Fibroblast of skin of right quadriceps (primary cell): ENCODE measurements around the gene HYAL3.

Experiments used
- DNase-seq: peaks from one replicate; pipeline ENCODE4 v3.0.0-alpha.2; 2013

HYAL3 gene, protein sequence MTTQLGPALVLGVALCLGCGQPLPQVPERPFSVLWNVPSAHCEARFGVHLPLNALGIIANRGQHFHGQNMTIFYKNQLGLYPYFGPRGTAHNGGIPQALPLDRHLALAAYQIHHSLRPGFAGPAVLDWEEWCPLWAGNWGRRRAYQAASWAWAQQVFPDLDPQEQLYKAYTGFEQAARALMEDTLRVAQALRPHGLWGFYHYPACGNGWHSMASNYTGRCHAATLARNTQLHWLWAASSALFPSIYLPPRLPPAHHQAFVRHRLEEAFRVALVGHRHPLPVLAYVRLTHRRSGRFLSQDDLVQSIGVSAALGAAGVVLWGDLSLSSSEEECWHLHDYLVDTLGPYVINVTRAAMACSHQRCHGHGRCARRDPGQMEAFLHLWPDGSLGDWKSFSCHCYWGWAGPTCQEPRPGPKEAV

DNA sequence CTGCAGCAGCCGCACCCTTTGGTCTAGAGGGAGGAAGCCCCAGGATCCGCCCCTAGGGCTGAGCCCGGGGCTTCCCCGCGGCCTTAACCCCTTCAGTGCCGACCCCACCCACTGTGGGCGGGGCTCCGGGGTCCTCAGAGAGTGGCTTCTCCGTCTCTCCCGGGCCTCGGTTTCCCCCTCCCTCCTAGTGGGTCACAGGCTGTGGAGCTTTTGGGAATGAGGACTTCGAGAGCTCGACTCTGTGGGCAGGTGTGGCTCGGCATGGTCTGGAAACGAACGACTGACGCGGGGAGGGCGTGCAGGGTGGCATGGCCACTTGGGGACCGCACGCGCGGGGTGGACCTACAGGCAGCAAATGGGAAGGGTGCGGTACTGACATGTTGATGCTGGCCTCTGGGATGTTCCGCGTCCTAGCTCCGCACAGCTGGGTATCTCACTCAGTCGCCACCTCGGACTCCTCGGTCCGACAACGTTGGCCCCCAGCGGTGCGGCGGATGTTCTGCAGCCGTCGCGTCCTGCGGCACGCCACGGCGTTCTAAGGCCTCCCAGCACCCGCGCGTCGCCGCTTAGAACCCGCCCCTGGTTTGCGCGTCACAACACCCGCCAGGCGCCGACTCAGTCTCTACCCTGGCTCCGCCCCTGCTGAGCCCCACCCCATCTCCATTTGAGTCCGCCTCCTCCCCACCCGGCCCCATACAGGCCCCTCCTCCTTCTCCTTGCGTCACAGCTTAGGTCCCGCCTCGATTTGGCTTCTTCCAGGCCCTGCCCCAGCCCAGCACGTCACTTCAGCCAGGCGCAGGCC, at the start of gene HYAL3, which contains the start of gene NAA80:
HYAL3 (minus strand) TSS at position 570 of the 802 bp plus-strand sequence. CDS start 3,803 bp downstream, outside the sequence.
NAA80 (minus strand) TSS at position 570 of the 802 bp plus-strand sequence. CDS start 1,942 bp downstream, outside the sequence.
- peak; percentile 99 for DNase-seq

DNA sequence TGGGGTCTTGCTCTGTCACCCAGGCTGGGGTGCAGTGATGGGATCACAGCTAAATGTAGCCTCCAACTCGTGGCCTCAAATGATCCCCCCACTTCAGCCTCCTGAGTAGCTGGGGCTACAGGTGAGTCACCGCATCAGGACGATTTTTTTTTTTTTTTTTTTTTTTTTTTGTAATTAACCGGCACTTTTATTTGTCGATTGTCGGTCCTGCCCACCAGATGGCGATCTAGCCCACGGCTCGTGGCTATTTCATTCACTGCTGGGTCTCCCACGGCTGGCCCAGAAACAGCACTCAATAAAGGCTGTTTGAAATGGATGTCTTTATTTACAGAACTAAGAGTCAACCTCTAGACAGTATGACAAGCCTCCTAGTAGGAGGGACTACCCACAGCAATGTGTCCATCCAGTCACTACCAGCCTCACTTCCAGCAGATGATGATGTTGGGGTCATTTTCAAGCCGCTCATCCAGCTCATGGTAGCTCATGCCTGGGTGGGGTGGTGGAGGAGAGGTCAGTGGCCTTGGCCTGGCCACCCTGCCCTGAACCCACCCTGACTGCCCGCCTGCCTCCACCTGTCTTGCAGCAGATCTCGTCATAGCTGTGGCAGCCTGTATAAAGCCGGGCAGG, 48.1 kb upstream of the HYAL3 start:
- peak; percentile 75 for DNase-seq

DNA sequence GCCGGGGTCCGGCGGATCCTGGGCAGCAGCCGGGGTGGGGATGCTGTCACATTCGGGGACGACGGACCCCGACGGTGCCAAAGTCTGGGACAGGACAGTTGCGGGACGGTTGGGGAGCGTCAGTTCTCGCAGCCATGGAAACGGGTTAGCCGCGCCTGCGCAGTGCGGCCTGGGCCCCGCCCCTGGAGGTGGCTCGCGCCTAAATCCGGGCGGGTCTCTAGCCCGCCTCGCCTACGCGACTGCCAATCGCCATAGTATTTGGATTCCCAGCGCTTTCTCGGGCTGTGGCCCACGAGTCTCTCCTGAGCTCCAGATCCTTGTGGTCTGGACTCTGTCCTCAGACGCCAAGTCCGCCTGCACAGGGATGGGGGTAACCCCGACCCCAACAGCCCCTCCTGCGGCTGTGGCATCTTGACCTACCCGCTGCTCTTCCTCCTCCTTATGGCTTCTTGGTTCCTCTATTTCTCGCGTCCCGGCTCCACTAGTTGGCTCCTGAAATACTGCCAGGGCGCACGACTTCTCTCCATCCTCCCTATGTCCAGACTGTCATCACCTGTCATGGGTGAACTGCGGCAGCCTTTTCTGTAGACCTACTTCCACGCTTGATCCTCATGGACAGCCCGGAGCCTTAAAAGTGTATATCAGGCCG, 46.5 kb upstream of the HYAL3 start, which contains the start of gene ZMYND10:
ZMYND10 (minus strand) TSS at position 147 of the 649 bp plus-strand sequence. CDS start 153 bp downstream, outside the sequence.
- DNase-seq, result peak; percentile 39

DNA sequence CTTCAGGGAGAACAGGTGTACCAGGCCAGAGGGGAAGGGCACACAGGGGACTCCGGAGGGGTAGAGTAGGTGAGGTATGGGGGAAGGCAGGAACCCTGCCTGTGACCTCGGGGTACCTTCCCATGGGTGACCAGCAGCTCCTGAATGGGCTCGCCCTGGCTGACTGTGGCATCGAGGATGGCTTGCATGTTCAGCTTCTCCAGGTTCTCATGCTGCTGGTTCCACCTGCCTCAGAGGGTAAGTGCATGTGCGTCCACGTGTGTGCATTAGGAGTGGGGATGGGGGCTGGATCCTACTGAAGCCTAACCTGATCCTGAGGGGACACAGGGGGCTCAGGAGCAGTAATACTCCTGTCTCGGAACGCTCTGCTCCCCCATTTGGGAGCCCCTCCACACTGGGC, 45.8 kb upstream of the HYAL3 start:
- no peak for DNase-seq

DNA sequence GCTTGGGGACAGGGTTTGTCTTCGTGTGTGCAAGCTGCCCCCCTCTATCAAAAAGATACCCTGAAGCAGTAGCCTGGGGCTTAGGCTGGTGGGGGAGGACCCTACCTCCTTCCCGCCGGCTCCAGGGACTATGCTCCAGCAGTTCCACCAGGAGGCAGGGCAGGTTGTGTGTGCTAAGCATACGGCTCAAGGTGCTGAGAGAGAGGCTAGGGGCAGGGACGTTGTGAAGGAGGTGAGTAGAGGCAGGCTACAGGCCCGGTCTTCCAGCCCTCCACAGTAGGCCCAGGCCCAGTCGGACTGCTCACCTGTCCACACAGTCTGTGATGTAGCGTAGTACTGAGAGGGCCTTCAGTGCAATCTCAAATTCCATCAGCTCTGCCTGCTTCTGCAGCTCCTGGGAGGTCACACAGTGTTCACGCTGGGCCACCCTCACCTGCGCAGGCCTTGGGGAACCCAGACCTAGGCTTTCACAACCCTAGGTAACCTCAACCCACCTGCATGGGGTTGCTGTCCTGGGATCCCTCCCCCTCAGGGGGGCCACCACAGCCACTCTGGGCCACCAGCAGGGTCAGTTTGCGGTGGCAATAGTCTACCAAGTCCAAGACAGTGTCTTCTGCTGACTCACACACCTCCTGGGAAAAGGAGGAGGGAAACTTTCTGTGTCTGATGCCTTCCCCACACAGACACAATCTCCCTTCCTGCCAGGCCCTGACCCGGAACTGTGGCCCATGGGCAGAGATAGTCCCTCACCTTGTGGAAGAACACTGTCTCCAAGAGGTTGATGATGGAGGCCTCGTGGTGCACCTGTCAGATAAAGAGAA, 43.8 kb upstream of the HYAL3 start:
- DNase-seq, result no peak

DNA sequence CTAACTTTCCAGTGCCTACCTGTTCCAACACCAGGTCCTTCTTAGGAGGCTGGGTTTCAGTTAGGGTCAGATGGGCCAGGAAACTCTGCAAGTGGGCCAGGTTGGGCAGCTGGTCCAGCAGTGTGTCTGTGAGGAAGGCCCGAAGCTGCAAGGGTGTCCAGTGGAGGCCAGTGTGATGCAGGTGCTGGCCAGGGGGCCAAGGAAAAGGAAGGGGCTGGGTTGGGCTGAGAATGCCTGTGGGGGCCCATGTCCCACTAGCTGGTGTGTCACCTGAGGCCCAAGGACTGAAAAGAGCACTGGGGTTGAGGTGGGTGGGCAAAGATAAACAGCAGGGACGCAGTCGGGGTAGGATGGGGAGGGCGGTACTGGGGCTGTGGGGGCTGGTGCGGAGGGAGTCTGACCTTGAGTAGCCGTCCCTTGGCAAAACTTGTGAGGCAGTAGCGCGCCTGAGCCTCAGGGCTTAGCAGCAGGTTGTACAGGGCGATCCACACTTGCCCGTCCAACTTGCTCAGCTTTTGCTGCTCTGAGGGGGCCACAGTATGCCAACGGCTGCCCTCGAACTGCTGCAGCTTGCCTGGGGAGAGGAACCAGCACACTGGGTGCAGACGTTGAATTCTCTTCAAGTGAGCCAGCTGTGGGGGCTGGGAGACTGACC, 42.9 kb upstream of the HYAL3 start:
- DNase-seq, result no peak

DNA sequence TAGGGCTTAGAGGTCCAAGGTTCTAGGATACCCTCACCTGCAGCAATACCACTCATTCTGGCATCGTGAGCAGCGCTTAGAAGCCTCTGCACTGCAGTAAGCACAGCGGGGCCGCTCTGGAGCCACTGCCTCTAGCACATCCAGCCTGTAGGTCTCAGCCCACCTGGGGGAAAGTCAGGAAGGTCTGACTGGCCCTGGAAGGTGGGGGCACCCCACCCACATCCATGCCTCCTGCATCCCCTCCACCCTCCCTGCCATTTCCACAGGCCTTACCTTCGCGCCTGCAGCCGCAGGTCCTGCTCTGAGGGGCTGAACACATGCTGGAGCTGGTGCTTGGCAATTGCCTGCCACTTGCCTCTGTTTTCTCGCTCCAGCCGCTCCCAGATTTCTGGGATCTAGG, 42.3 kb upstream of the HYAL3 start:
- no peak for DNase-seq

DNA sequence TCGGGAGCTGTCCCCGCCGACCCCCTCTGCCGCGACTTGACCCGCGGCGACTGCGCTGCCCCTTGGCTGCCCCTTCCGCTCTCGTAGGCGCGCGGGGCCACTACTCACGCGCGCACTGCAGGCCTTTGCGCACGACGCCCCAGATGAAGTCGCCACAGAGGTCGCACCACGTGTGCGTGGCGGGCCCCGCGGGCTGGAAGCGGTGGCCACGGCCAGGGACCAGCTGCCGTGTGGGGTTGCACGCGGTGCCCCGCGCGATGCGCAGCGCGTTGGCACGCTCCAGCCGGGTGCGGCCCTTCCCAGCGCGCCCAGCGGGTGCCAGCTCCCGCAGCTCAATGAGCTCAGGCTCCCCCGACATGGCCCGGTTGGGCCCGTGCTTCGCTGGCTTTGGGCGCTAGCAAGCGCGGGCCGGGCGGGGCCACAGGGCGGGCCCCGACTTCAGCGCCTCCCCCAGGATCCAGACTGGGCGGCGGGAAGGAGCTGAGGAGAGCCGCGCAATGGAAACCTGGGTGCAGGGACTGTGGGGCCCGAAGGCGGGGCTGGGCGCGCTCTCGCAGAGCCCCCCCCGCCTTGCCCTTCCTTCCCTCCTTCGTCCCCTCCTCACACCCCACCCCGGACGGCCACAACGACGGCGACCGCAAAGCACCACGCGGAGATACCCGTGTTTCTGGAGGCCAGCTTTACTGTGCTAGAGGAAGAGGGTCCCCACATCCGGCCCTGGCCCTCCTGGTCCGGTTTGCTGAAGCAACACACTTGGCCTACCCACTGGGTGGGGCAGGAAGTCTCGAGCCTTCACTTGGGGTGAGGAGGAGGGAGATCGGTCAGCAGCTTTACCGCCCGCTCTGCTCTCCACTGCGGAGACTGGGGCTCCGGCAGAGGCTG, 41.5 kb upstream of the HYAL3 start, which contains the start of gene RASSF1:
RASSF1 (minus strand) TSS at position 389 of the 882 bp plus-strand sequence; CDS start at position 358, 31 bp downstream.
- DNase-seq, result peak; percentile 65

DNA sequence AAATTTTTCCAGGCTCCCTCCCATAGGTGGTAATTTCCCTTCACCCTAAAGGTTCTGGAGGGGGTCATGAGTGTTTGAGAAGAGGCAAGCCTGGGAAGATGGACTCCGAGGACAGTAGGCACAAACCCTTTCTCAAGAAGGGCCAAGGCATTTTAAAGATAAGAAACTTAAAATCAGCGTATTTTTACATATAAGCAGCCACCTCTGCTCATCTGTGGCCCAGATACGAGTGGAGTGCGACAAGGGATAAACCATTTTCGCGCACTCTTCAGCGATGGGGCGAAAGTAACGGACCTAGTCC, 40.9 kb upstream of the HYAL3 start:
- no peak for DNase-seq

DNA sequence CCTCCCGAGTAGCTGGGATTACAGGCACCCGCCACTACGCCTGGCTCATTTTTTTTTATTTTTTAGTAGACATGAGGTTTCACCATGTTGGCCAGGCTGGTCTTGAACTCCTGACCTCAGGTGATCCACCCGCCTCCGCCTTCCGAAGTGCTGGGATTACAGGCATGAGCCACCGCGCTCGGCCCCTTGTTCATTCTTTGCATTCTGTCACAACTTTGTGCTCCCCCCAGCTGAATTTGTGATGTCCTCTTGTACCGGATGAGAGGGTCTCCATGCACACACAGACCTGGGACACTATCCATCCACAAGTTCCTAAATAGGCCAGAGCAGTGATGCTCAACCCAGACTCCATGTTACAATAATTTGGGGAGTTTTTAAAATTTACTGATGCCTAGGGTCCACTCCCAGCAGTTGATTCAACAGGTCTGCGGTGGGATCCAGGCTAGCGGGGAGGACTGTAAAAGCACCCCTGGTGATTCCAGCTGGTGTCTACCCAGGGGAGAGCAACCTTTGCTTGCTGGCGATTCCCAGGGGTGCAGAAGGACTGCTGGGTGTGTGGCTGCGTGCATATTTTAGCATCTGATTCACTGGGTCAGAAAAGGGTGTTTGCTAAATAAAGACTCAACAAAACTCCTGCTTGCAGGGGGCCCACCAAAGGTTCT, 40.4 kb upstream of the HYAL3 start:
- peak; percentile 66 for DNase-seq

DNA sequence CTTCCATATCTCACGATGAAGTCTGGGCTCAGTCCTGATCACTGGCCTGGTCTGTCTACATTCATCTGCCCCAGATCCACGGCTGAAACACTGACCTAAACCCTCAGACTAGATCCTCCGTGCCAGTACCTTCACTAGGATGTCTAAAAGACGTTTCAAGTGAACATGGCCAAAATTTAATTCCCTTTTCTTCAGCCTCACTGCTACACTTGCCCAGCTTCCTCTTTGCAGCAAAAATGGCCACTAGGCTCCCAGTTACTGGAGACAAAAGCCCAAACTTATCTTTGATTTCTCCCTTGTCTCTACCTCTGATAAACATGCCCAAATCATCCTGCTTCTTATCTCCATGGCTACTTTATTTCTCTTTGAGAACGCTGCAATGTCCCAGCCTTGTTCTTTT, 39.8 kb upstream of the HYAL3 start:
- no peak for DNase-seq

DNA sequence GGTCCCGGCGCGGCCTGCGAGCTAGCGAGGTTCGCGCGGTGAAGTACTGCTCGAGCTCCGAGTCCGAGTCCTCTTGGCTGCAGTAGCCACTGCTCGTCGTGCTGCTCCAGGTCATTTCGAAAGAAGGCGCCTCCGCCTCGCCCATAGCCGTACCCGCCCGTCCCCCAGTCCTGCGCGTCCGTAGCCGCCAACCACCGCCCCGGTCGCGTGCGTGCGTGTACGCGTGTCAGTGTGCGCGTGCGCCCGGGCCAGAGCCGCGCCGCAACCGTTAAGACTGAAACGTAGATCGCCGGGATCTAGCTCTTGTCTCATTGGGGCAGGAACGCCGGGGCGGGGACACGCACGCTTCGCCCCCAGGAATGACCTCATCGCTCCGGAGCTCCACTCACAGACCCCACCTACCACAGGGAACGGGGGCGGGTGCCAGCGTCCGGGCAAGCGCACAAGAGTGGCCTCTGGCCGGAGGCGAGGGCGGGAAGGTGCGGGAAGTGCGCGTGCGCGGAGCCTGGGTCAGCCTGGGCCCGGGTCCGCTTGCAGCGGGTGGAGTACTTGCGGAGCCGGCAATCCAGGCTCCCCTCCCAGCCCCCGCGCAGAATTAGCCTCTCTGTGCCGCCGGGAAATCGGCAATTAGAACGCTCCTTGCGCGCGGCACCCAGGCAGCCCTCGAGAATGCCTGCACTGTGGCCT, 38.1 kb upstream of the HYAL3 start:
- DNase-seq, result peak; percentile 99

DNA sequence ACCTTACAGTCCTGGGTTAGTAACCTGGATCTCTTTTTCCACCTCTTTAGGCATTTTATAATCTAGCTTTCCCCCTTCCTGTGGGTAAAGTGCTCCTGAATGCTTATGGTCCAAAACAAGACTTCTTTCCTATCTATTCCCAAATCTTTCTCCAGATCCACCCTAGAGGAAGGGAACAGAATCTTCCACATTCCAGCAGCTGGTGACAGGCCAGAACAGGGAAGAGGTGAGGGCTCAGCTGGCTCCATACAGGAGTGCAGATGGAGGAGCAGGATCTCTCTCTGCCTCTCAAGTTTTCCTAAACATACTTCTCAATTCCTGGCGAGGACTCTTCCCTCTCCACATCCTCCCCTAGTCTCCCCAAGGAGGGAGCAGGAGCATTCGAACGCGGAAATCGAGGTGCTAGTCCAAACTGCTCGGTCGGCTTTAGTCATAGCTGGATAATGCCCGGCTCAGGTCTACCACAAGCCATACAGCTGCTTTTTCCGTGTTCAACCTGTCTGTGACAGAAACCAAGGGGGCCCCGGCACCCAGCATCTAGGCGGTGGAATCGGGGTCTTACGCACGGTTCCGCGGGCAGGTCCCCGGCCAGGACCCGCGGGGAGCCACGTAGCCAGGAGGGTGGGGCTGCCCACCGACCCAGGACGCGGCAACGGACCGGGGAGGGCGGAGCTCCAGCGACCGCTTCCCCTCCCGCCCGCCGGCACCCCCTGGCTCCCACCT, 37.4 kb upstream of the HYAL3 start:
- peak; percentile 12 for DNase-seq

DNA sequence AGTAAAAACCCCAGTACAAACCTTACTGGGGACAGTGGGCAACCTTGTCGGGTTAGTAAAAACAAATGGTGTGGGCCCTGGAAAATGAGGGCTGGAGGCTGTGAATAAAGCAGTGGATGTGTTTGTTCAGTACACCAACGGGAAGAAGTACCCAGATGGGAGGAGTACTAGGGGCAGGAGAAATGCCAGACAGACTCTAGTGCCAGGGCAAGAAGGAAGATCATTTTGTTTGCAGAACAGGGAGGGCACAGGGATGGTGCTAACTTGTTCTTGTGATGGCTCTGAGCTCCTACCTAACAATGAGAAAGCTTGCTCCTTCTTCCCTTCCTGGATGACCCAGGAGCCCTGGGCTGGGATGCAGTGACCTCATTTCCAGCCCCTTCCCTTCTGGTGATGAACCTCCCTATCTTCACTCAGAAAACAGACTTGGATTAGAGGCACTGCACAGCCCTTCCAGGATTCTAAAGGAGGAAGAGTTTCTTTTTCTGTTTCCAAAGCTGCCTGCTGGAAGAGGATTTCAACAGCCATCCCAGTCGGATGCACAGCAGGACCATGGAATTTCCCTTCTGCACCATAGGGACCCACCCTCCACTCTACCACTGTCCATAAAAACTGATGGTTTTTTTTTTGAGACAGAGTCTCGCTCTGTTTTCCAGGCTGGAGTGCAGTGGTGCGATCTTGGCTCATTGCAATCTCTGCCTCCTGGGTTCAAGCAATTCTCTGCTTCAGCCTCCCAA, 35.3 kb upstream of the HYAL3 start:
- DNase-seq, result no peak

DNA sequence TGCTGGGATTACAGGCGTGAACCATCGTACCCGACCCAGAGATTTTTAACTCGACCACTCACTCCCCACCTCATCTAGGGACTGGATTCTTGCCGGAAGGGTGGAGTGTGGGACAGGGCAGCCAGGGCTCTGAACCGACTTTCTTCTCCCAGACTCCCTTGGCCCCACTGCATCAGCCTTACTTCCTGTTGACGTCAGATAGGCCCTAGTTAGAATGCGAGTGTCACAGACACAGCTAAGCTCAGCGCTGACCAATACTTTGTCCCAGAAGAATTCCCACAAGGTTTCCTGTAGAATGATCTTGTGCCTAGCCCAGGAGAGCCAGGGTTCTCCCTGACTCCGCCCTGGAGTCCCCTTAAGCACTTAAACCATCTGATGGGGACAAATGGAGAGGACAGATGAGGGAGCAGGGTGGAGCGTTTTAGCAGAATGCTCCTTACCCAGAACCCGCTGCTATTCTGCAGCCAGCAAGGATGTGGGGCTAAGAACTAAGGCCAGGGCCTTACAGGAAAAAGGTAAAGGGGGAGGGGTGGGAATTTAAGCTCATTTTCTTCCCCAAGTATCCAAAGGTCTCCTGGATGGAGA, 34.6 kb upstream of the HYAL3 start:
- DNase-seq, result peak; percentile 41

DNA sequence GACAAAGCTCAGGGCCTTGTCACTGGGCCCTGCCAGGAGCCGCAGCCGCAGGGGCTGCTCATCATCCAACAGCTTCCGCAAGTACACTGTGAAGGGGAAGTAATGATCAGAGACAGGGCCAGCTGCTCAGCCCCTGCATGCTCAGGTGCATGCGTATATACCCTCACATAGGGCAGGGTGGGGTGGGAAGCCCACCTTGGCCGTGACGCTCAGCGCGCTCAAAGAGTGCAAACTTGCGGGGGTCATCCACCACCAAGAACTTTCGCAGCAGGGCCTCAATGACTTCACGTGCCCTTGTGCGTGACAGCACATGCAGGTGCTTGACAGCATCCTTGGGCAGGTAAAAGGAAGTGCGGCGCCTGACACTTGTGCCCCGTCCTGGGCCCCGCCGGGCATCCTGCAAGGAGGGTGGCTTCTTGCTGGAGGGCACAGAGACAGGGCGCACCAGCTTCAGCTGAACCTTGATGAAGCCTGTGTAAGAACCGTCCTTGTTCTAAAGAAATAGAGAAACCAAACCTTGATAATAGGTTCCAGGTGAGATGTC, 32.2 kb upstream of the HYAL3 start:
- no peak for DNase-seq

DNA sequence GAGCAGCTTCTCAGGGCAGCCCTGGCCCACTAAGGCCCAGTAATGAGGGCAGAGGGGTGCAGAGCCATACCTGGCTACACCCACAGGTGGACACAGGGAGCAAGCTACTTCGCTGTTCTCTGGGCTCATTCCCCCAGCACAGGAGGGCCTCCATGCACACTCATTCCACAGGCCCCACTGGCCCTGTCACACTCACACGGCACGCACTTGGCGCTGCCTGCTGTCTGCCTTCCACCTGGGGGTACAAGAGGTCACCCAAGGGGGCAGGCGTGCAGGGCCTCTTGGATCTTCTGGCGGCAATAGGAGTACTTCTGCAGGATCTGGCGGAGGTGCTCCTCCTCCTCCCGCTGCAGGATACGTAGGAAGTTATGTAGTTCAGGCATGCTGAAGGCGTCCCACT, 31.1 kb upstream of the HYAL3 start:
- no peak for DNase-seq
